Measurements from ENCODE around the gene SLC38A3.

SLC38A3 gene

DNA sequence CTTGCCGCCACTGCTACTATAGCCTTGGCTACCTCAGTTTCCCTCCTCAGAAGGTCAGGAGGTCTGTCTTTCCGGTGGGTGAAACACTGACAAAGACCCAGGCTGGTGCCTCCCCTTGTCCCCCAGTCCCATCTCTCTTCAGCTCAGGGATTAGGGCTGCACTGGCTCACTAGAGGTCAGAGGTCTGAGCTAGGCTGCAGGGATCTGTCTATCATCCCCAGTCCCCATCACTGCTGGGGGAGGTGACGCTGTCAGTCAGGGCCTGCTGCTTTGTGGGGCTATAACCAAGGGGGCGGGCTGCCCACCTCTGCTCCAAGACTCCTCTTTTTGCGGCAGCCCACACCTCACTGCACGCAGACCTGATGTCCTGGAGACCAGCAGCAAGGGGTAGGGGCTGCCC is 36.3 kb upstream of the SLC38A3 start:
- FAIRE-seq (no peak), DNase-seq (ENCODE audit: insufficient read length, low spot score) (no peak)

DNA sequence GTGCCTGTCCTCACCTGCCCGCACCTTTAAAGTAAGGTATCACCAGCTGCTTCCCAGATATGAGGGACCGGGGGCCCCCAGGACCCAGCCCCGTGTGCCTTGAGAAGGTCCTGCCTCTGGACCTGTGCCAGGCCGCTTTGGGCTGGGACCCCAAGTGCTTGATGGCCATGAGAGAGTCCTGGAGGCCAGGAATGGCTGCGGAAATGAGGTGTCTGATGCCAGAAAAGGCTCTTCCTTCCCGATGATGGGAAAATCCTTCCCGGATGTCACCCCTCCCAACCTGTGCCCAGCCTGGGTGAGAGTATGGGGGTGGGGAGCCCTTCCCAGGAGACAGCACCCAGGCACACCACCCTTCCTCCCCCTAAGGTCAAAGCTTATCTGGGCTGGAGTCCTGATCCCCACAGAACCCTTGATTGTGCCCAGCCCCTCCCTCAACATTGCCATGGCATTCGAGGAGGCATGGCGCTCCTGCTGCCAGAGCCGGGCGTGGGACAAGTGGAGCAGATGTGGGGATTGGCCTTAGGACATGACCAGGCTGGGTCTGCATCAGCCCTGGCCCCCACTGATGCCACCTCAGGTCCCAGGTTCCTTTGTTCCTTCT is 35.7 kb upstream of the SLC38A3 start:
- no peak for FAIRE-seq
- no peak for DNase-seq (ENCODE audit: insufficient read length, low spot score)

DNA sequence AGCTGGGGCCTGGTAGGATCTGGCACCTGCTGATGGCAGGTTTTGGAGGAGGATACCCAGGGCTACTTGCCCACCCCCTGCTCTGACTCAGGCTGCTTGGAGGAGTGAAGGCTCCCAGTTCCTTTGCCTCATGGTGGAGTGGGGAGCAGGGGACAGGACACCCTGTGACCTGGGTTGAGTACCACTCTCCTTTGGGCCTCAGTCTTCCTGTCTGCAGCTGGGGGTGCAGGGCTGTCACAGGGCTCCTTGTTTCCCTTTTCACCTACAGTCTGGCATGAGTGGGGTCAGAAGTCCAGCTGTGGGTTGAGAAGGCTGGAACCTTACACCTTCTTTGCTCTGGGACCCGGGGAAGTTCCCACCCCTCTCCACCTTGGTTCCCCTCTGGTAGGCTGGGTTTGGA is 35.2 kb upstream of the SLC38A3 start:
- DNase-seq (ENCODE audit: insufficient read length, low spot score): no peak
- no peak for FAIRE-seq

DNA sequence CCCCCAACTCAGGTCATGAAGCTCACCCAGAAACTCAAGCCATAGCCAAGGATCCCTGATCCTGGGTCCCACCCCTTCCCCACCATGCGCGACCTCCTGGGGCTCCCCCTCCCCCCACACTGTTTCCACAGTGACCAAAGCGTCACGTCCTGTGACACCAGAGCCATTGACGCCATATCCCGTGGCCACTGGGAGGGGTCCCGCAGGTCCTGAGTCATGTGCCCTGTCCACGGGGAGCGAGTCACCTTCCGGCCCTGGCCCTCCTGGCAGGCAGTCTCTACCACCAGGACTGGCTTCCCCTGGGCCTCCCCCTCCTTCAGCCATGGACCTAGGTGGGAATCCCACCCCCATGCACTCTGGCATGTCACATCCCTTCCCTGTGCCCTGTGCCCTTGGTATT is 34.4 kb upstream of the SLC38A3 start:
- no peak for FAIRE-seq
- no peak for DNase-seq (ENCODE audit: insufficient read length, low spot score)

DNA sequence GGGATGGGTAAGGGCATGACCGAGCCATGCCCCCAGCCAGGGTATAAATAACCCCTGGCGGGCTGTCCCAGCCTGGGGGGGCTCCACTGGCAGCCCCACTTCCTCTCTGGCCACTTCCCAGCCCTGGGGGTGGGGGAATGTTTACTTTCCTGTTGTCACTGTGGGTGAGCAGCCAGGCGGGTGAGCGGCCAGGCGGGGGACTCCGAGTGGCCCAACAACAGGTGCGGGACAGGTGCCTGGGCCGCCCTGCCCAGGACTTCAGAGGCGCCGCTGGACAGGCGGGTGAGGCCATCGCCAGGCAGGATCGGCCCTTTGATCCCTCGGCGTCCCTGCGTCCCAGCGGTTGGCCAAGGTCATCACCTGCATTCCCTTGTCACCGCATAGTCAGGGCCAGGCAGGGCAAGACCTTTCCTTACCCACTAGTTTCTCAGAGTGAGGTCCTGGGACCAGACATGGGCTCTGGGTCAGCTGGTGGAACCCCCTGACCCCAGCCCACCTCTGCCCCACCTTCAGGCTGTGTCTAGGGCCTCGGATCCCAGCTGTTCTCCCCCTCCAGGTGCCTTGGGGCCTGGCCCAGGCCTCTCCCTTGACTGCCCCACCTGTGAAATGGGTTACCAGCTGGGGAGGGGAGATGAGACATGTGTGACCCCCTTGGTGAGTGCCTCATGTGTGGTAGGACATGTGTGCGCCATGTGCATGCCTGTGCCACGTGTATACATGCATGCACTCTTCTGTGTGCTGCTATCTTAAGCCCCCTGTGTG is 33.4 kb upstream of the SLC38A3 start:
- FAIRE-seq (no peak), DNase-seq (ENCODE audit: insufficient read length, low spot score) (no peak)

DNA sequence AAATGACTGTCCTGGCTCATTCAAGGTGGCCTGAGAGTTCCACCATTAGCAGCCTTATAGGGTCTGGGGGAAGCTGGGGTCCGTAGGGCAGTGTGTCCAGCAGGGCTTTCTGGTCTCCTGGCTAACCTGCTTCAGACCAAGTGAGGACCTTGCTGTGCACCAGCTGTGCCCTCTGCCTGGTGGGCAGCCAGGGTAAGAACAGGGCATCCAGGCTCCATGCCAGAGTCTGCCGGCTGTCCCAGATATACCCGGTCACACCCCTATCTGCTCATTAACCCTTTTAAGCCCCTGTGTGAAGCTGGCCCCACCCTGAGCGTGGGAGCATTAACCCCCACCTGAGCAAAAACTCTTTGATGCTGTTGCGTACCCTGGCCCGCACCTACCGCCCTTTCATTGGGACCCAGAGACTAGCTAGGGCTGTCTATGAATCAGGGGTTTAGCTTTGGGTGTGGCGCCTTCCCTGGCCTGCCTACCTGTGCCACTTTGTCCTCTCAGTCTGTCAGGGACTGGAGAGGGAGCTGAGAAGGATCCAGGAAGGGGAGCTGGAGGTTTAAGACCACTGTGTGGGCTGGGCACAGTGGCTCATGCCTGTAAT is 32.3 kb upstream of the SLC38A3 start:
- DNase-seq (ENCODE audit: insufficient read length, low spot score): no peak
- no peak for FAIRE-seq

DNA sequence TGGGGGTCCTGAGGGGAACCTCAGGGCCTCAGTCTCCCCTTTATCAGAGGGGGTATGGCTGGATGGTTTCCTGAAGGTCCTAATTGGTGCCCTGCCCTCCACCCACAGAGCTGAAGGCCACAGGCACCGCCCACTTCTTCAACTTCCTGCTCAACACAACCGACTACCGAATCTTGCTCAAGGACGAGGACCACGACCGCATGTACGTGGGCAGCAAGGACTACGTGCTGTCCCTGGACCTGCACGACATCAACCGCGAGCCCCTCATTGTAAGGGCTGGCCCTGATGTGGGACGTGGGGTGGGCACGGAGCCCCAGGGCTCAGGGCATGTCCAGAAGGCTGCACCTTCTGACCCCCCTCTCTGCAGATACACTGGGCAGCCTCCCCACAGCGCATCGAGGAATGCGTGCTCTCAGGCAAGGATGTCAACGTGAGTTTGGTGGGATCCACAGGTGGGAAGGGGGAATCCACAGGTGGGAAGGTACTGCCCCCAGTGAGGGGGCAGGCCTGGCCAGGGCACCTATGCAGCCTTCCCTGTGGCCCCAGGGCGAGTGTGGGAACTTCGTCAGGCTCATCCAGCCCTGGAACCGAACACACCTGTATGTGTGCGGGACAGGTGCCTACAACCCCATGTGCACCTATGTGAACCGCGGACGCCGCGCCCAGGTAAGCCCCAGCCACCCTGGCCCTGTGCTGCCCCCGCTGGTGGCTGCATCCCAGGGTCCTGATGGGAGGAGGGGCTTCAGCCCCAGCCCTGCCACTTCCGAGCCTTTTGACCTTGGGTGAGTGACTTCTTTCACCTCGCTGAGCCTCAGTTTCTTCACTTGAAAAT is 31.2 kb upstream of the SLC38A3 start:
- FAIRE-seq: no peak

DNA sequence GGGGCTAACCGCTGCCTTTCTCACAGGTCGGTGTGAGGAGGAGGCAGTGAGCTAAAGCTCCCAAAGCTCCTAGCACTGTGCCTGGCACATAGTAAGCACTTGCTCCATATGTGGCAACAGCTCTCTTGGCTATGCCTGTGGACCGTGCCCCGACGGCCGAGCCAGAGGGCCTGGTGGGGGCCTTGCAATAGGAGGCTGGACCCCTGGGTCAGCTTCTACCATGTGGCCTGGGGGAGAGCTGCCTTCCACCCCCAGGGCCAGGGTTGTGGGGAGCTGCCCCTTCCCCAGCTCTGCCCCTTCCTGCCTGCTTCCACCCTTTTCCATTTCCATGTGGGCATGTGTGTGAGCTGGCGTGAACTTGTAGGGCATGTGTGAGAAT is 30.6 kb upstream of the SLC38A3 start:
- DNase-seq (ENCODE audit: insufficient read length, low spot score): no peak
- no peak for FAIRE-seq

More for the DNA sequence above, 31.2 kb upstream of the SLC38A3 start:
- no peak for DNase-seq (ENCODE audit: insufficient read length, low spot score)

DNA sequence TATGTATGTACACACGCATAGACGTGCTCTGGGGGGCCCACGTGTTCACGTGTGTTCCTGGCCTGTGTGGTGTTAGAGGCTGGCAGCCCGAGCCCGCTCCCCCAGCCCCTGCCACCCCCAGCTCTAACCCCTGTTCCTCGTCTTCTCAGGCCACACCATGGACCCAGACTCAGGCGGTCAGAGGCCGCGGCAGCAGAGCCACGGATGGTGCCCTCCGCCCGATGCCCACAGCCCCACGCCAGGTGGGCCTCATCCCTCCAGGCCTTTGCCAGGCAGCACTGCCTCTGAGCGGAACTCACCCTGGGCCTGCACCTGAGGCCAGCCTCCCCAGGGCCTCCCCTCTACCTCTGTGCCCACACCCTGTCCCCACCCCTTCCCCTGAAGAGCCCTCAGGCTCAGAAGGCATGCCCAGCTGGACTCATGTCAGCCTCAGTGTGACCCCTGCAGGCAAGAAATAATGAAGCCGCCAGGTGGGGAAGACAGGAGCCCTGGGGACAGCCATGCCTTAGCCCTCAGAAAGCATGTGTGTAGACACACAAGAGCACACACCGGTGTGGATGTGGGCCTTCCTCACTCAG is 30.0 kb upstream of the SLC38A3 start:
- FAIRE-seq: no peak
- no peak for DNase-seq (ENCODE audit: insufficient read length, low spot score)

DNA sequence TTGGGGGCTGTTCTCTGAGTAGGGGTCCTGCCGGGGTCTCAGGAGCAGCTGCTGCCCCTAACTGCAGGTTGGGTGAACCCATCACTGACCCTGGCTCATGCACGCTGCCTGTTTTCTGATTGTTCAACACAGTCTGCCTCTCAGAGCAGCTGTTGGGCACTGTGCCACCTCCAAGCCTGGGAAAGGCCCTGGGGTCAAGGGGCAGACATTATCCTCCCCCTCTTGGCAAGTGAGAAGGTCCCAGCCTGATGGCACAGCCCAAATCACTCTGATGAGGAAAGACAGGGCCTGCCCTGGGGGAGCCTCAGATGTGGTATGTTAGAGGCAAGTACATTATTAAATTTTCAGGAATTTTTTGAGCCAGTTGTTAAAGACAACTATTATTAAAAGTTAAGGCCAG is 27.7 kb upstream of the SLC38A3 start:
- no peak for DNase-seq (ENCODE audit: insufficient read length, low spot score)
- no peak for FAIRE-seq

DNA sequence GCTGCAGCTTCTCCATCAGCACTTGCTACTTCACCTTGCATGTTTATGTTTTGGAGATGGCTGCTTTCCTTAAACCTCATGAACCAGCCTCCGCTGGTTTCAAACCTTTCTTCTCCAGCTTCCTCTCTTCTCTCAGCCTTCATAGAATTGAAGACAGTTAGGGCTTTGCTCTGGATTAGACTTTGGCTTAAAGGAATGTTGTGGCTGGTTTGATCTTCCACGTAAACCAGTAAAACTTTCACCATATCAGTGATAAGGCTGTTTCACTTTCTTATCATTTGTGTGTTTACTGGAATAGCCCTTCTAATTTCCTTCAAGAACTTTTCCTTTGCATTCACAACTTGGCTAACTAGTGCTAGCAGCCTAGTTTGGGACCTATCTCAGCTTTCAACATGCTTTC is 25.4 kb upstream of the SLC38A3 start:
- DNase-seq (ENCODE audit: insufficient read length, low spot score) (no peak), FAIRE-seq (no peak)

DNA sequence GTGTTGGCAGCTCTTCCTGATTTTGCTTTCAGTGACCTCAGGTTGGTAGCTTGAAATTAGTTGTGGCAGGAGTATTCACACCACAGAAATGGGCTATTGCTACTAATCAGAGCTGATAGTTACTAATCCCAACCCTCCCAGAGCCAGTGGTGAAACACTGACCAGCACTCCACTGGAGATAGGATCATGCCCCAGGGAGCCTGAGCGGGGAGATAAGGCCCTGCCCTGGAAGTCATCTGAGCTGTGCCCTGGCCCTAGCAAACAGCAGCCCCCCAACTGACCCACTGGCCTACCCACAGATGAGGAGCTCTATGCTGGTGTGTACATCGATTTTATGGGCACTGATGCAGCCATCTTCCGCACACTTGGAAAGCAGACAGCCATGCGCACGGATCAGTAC is 23.1 kb upstream of the SLC38A3 start:
- FAIRE-seq (no peak), DNase-seq (ENCODE audit: insufficient read length, low spot score) (no peak)

DNA sequence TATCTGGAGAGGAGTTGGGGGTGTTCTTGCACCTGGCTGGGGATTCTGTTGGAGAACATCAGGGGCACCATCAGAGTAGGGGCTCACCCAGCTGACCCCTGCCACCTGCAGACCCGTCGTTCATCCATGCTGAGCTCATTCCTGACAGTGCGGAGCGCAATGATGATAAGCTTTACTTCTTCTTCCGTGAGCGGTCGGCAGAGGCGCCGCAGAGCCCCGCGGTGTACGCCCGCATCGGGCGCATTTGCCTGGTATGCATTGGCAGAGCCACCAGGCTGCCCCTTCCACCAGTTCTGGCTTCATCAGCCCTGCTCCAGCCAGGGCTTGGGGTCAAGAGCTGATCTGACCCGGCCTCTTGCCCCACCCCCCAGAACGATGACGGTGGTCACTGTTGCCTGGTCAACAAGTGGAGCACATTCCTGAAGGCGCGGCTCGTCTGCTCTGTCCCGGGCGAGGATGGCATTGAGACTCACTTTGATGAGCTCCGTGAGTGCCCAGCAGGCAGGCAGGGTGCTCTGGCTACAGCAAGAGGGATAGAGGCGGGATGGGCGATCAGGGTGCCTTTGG is 22.5 kb upstream of the SLC38A3 start:
- no peak for DNase-seq (ENCODE audit: insufficient read length, low spot score)
- FAIRE-seq: no peak

DNA sequence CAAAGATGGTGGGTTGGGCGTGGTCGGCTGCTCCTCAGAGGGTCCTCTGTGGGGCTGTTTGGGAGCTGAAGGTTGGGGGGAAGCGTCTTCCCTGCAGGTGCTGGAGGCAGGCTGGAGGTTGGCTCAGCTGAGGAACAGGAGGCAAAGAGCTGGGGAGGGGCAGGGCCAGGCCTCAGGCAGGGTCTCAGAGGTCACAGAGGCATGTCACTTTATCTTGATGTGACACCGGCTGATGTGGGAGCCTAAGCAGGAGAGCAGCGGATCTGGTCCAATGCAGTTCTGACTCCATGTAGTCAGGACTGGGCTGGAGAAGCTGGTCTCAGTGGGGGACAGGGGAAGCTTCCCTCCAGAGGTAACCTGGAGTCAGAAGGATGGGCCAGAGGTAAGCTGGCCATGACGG is 21.3 kb upstream of the SLC38A3 start:
- no peak for FAIRE-seq

DNA sequence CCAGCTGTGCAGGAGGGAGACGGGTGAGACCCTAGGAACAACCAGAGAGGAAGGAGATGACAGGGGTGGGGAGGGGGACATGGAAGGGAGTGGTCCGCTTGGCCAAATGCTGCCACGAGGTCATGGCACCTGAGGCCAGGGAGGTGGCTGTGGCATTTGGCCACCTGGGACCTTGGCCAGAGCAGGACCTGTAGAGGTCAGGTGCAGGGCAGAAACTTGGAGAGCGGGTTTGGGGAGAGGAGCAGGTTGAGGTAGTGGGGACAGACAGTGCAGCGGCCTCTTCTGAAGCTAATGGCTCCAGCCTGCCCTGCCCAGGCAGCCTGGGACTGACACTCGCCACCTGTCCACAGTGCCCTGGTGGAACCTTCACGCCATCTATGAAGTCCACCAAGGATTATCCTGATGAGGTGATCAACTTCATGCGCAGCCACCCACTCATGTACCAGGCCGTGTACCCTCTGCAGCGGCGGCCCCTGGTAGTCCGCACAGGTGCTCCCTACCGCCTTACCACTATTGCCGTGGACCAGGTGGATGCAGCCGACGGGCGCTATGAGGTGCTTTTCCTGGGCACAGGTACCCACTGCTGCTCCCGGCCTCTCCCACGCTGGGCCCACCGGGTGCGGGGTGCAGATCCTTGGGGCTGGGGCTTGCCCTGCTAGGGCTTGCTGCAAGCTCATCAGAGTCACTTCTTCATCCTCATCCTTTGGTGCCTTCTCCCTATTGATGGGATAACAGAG is 20.7 kb upstream of the SLC38A3 start:
- no peak for DNase-seq (ENCODE audit: insufficient read length, low spot score)
- FAIRE-seq: no peak

More for the DNA sequence above, 21.3 kb upstream of the SLC38A3 start:
- no peak for DNase-seq (ENCODE audit: insufficient read length, low spot score)

DNA sequence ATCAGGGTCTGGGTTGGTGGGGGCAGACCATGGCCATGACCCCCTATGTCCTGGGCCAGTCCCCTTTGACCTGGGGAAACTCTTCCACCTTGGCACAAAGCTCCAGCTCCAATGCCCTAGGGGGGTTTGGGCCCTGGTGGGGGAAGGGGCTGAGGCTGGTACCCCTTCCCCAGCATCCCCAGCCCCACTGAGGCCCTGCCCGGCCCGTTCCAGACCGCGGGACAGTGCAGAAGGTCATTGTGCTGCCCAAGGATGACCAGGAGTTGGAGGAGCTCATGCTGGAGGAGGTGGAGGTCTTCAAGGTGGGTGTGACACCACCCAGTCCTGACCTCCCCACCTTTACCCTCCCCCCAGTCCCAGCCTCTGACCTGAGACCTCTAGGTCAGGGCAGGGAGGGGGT is 19.8 kb upstream of the SLC38A3 start:
- DNase-seq (ENCODE audit: insufficient read length, low spot score): no peak
- no peak for FAIRE-seq

DNA sequence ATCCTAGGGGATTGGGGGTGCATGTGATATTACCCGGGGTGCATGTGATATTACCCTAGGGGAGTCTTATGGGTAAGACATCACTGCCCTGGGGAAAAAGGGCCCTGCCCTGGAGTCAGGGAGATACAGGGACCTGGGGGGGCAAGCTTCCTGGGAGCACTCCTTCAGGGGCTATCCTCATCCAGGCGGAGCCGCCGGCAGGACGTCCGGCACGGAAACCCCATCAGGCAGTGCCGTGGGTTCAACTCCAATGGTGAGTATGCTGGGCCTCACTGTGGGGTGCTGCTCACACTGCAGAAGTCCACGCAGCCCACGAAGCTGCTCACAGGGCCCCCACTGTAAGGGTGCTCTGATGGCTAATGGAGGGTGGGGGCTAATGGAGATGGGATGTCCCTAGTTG is 19.0 kb upstream of the SLC38A3 start:
- no peak for FAIRE-seq
- no peak for DNase-seq (ENCODE audit: insufficient read length, low spot score)

DNA sequence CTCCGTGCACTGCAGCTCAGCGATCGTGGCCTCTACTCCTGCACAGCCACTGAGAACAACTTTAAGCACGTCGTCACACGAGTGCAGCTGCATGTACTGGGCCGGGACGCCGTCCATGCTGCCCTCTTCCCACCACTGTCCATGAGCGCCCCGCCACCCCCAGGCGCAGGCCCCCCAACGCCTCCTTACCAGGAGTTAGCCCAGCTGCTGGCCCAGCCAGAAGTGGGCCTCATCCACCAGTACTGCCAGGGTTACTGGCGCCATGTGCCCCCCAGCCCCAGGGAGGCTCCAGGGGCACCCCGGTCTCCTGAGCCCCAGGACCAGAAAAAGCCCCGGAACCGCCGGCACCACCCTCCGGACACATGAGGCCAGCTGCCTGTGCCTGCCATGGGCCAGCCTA is 17.3 kb upstream of the SLC38A3 start:
- no peak for FAIRE-seq
- DNase-seq (ENCODE audit: insufficient read length, low spot score): no peak

DNA sequence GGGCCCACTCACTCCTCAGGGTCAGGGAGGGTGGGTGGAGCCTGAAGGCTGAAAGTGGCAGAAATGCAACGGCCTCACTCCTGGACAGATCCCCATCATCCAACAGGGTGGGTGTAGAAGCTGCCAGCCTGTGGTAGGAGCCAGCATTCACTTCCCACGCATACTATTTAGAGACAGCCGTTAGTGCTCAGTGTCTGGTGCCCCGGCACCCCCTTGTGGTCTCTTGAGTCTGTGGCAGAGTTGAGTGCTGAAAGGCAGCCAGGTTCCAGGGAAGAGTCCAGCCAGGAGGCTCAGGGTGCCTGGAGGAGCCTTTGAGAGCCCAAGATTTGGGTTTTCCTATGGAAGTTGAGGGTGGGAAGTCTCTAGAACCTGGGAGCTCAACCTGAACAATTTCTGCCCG is 15.8 kb upstream of the SLC38A3 start:
- DNase-seq (ENCODE audit: insufficient read length, low spot score) (no peak), FAIRE-seq (no peak)

DNA sequence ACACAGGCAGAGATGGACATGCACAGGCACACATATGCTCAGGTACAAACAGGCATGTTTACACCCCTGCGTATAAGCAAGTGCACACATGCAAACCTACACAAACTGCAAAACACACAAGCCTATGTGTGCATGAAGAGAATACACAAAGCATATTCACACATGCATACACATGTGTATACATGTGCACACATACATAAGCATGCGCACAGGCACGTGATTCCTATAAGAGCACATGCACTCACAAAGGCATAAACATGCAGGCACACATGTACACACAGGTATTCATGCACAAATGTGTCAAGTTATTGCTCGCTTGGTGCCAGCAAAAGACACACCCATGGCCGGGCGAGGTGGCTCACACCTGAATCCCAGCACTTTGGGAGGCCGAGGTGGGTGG is 15.1 kb upstream of the SLC38A3 start:
- FAIRE-seq (no peak), DNase-seq (ENCODE audit: insufficient read length, low spot score) (no peak)

All from GM19239 (cell line).